Inferior parietal cortex (tissue), 1 donor: ENCODE data around the gene SOX10.
"Not testable (repeated sequence)": the region's sequence is repeated elsewhere in the genome, so short reads cannot be mapped to it uniquely, and the experiment has no call there.

Experiments
- DNase-seq: peaks from one replicate; pipeline ENCODE4 v3.0.0-alpha.2; 2016; ENCODE audit errors: extremely low spot score

The SOX10 gene

DNA sequence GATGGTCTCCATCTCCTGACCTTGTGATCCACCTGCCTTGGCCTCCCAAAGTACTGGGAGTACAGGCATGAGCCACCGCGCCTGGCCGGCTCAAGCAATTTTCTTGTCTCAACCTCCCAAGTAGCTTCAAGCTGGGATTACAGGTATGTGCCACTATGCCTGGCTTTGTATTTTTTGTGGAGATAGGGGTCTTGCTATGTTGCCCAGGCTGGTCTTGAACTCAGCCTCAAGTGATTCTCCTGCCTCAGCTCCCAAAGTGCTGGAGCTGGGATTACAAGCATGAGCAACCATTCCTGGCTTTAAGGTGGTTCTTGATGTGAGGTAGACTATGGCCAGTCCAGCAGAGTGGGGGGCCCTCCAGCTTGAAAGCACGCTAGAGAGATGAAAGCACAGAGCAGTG is 23.3 kb downstream of the SOX10 start:
- no peak for DNase-seq

DNA sequence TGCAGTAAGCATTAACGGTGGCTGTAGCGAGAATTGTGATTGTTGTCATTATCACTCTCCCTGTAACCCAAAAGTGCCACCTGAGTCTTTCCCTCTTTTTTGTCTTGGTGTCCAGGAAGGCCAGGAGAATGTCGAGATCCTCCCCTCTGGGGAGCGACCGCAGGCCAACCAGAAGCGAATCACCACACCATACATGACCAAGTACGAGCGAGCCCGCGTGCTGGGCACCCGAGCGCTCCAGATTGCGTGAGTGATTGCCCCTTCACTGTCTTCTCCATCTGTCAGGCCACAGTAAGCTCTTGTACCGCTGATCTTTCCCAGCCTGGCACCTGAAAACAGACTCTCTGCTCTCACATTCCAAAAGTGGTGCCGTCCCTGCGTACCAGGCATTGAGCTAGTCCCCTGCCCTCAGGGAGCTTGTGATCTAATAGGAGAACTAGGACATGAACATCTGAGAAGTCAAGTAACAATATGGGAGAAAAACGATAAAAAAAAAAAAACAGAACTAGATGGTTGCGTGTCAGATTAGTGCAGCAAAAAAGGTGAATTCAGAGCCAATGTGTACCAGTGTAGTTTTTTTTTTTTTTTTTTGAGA is 25.0 kb downstream of the SOX10 start:
- no peak for DNase-seq

DNA sequence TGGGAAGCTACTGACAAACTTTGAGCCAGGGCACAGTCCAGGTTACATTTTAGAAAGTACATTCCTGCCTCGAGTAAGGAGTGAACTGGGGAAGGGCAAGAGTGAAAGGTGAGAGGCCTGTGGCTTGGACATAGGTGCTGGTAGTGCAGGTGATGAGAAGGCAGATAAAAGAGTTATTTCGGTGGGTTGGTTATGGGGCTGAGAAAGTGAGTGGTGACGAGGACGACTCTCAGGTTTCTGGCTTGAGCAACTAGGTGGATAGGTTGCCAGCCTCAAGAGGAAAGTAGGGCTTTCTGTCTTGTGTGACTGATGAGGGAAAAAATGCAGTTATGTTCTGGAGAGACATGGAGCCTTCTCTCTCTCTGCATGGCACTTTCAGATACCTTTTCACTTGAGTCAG is 27.1 kb downstream of the SOX10 start:
- no peak for DNase-seq

DNA sequence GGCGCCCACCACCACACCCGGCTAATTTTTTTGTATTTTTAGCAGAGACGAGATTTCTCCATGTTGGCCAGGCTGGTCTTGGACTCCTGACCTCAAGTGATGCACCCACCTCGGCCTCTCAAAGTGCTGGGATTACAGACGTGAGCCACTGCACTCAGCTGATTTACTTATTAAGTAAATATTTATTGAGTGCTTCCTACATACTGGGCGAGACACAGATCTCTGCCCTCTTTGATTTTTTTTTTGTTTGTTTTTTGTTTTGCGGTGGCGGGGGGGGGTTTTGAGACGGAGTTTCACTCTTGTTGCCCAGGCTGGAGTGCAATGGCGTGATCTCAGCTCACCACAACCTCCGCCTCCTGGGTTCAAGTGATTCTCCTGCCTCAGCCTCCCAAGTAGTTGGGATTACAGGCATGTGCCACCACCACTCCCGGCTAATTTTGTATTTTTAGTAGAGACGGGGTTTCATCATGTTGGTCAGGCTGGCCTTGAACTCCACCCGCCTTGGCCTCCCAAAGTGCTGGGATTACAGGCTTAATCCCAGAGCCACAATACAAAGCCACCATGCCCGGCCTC is 28.4 kb downstream of the SOX10 start:
- DNase-seq: not testable (repeated sequence)

DNA sequence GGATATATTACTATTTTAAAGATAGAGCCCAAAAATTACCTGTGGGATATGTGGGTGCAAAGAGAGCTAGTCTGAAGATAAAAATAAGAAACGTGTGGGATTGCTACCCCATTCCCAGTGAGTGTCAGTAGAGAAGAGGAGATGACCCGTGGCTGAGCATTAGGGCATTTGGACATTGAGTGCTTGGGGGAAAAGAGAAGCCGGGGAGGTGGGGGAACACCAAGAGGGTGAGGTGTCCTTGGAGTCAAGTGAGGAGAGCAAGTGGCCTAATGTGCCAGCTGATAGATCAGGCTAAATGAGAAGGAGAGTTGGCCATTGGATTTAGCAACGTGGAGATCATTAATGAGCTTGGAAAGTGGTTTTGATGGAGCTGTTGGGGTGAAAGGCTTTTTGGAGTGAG is 29.7 kb downstream of the SOX10 start:
- DNase-seq: no peak

DNA sequence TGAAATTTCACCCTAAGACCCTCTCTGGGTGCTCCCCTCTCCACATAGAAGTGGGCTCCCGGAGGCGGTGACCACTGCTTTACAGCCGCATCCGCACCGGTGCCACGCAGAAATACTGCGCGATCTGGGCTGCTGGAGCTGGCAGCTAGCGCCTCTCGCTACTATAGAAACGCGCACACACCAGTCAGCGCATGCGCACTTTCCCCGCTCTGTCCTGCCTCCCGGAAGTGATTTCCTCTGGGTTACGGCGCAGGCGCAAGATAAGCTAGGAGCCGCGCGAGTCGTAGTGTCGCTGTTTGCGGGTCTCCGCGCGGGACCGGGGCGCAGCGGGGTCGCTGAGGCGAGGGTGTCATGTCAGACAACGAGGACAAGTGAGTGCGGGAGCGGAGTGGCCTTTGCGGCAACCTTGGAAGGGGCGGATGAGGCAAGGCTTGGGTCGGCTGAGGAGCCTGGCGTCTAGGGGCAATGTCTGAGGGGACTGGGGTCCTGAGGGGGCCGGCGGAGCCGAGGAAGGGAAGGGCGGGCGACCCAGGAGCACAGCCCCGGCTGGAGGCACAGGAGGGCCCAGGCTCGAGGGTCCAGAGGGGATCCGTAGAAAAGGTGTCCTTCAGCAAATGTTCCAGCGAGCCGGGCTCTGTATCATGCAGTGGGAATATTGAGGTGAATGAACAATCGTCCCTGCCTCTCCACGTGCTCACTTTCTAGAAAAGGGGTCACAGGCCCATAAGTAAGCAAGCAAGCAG is 30.7 kb downstream of the SOX10 start, which contains the start of the genes C22orf23 and POLR2F:
Gene C22orf23, minus strand, starts transcription at position 165 of the 743 bp plus-strand sequence. CDS start 452 bp downstream, outside the sequence.
Gene POLR2F, plus strand, starts transcription at position 263 of the 743 bp plus-strand sequence. Its CDS starts 89 bp downstream, at position 352.
- DNase-seq: peak; percentile 98

DNA sequence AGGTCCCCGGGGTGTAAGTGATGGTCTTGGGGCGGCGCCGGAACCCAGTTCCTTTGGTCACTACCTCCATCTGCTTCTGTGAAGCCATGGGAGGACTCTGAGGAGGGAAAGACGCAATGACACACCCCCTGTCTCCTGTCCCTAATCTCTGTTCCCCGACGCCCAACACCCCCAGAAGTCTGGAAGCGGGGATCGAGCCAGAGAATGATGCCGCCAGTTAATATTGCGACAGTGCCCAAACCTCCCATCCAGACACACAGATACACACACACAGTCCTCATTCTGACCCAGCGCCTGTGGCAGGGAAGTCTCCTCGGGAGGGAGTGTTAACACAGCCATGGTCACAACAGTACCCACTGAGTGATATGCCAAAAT is 31.3 kb downstream of the SOX10 start:
- DNase-seq: no peak

DNA sequence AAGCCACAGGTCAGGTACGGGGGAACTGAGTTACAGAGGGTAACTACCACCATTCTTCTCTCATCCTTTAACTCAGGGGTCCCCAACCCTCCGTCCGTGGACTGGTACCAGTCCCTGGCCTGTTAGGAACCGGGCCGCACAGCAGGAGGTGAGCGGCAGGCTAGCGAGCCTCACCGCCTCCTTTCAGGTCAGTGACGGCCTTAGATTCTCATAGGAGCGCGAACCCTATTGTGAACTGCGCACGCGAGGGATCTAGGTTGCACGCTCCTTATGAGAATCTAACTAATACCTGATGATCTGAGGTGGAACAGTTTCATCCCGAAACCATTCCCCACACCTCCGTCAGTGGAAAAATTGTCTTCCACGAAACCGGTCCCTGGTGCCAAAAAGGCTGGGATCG is 31.7 kb downstream of the SOX10 start:
- DNase-seq: not testable (repeated sequence)

DNA sequence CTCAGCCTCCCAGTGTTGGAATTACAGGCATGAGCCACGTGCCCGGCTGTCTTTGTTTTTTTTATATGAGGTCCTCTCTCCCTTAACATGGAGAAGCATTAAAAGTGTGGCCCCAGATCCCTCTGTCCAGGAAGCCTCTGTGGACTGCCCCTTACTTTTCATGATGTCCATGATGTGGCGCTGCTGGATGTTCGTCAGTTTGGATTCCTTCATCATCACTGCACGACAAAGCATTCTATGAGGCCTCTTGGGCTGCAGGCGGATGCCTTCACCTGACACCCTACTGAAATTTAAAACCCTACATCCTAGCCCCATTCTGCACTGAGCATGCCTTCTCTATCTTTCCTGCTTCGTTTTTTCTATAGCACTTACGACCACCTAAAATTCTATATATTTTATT is 33.0 kb downstream of the SOX10 start:
- no peak for DNase-seq

DNA sequence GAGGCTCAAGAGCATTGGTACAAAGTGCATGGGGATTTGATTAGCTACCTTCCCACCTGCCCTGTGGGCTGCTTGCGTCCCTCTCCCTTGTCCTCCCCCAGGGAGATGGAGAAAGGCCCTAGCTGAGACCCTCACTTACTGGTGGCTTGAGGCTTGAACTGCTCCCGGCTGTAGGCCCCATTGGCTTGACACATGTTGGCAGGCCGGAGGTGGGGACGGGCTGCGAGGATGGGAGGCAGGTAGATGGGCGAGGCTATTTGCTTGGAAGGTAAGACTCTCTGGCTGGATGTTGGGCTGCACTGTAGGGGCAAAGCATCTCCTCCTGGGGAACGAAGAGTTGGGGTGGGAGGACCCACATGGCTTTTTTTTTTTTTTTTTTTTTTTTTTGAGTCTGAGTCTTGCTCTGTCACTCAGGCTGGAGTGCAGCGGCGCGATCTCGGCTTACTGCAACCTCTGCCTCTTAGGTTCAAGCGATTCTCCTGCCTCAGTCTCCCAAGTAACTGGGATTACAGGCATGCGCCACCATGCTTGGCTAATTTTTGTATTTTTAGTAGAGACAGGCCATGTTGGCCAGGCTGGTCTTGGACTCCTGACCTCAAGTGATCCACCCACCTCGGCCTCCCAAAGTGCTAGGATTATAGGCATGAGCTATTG is 37.1 kb downstream of the SOX10 start:
- not testable (repeated sequence) for DNase-seq

DNA sequence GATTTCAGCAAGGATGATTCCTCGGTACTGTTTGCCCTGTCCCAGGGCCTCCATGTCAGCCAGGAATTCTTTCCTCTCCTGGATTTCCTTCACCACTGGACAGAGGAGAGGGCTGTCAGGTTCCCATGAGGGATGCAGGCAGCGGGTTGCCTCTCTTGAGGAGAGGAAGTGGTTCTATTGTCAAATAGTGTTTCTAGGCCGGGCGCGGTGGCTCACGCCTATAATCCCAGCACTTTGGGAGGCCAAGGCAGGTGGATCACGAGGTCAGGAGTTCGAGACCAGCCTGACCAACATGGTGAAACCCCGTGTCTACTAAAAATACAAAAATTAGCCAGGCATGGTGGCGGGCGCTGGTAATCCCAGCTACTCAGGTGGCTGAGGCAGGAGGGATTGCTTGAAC is 39.9 kb downstream of the SOX10 start:
- DNase-seq: not testable (repeated sequence)

DNA sequence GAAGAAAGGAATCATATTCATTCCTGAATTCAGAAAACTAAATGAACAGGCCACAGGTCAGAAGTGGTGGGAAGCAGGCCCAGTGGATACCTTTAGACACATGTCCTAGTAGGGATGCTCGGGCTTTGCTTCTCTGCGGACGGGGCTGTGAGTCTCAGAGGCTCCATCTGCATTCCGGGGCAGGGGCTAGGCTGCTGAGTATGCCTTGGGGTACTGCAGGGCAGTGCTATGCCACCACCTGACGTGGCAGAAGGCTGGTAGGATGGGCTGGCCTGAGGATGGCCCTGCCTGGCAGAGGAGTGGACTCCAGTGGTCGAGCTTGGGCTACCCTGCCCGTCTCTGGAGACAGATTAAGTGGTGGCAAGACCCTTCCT is 40.5 kb downstream of the SOX10 start:
- DNase-seq: no peak

DNA sequence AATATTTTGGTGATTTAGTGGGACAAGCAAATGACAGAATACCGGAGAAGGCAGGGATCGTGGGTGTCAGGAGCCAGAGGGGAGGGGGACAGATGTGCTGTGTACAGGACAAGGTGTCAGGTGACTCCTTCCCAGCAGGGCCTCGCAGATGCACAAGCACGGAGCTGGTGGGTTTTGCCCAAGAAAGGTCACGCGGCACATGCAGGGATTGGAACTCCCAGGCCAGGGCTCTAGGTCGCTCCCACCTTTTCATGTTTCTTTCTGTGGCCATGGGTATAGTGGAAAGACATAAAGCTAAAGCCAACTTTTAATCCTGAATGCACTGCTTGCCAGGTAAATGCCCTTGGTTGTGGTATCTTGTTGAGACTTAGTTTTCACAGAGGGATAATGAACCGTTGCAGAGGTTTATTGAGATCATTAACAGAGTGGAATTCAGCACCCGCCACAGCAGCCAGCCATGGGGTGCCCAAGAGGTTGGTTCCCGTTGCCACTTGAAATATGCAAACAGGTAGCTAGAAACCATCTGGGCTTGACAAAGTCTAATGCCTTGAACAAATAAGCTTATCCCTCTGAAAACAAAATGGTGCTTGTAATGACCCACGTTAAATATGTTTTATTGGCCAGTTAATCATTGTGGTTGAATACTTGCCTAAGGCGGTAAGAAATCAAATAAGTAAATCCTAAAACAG is 41.1 kb downstream of the SOX10 start:
- no peak for DNase-seq

DNA sequence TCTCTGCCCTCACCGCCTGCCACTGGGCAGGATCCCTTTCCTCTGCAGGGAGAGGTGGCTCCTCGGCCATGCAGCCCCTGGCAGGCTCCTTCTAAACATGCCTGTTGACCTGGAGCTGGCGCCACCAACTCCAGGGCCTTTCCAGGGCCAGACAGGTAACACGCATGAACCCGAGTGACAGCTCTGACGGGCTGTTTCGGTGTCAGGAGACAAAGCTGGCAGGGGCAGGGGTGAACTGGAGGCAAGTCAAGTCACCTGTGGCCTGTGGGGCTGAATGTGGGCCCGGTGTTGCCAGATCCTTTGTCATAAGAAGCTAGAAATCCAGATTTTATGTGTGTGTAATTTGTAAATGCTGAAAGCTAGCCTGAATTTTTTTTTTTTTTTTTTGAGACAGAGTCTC is 42.2 kb downstream of the SOX10 start:
- DNase-seq: no peak

DNA sequence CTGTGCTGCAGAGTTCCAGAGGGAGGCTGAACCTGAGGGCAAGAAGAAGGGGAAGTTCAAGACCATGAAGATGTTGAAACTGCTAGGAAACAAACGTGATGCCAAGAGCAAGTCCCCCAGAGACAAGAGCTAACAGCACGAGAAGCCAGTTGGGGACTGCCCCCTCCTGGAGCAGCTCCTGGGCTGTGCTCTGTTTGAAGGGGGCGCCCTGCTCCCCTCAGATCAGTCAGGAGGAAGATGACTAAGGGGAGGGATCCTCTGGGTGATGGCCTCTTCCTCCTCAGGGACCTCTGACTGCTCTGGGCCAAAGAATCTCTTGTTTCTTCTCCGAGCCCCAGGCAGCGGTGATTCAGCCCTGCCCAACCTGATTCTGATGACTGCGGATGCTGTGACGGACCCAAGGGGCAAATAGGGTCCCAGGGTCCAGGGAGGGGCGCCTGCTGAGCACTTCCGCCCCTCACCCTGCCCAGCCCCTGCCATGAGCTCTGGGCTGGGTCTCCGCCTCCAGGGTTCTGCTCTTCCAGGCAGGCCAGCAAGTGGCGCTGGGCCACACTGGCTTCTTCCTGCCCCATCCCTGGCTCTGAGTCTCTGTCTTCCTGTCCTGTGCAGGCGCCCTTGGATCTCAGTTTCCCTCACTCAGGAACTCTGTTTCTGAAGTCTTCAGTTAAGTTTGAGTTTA is 43.5 kb downstream of the SOX10 start:
- no peak for DNase-seq

DNA sequence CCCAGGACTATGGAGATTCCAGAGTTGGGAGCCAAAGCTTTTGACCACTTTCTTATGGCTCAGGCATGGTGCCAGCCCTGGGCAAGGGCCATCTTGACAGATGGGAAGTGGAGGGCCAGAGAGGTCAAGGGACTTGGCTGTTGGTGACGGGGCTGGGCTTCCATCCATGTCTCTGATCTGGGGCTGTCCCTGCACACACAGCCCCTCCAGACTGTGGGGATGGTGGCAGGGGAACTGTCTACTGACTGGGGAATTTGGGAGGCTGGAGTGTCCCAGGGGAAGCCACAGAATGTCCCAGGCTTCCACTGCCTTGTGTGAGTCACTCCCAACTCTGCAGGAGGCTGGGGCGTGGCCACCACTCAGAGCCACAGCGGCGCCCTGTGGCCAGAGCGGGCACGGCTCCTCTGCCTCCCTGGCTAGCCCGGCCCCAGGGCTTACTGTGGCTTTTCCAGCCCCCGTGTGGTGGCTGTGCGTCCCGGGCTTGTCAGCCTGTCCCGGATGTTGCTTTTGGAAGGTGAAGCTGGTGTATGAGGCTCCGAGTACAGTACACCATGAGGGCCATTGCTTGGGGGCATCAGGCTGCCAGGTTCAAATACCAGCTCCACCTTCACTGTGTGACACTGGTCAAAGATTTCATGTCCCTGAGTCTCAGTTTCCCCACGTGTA is 50.5 kb downstream of the SOX10 start:
- DNase-seq: peak; percentile 84

DNA sequence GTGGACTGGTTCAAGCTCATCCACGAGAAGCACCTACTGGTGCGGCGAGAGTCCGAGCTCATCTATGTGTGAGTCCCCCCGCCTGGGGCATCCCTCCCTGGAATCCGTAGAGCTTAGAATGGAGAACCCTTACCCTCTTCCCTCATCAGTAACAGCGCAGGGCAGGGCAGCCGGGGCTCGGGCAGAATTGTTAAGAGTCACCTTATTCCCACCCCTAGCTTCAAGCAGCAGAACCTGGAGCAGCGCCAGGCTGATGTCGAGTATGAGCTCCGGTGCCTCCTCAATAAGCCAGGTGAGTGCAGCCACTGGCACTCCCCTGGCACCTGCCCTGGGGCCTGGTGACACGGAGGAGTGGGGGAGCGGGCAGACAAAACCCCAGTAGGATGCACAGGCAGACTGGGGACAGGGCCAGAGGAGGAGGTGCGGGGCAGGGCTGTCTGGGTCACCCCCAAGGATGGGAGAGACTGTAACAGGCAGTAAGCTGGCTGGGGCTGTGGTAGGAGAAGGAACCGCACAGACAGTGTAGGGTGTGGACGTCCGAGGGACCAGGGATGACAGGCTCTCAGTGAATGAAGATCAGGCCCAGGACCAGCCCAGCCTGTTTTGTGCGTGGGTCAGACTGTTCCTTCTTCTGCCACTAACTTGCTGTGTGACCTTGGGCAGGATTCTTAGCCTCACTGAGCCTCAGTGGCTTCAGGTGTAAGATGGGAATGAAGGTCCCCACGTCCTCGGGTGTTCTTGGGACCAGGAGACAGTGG is 51.4 kb downstream of the SOX10 start:
- no peak for DNase-seq

DNA sequence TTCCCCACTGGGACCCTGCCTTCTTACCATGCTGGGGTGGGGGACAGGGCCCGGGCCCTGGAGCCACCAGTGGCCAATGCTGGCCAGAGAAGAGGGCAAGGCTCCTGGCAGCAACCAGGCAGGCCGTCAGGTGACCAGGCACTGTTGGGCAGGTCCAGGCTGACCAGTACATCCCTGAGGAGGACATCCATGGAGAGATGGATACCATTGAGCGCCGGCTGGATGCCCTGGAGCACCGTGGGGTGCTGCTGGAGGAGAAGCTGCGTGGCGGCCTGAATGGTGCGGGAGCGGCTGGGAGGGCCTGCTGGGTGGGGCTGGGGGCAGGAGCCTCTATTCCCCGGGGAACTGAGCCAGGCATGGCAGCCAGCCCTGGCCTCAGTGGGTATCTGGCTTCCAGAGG is 52.0 kb downstream of the SOX10 start:
- no peak for DNase-seq

DNA sequence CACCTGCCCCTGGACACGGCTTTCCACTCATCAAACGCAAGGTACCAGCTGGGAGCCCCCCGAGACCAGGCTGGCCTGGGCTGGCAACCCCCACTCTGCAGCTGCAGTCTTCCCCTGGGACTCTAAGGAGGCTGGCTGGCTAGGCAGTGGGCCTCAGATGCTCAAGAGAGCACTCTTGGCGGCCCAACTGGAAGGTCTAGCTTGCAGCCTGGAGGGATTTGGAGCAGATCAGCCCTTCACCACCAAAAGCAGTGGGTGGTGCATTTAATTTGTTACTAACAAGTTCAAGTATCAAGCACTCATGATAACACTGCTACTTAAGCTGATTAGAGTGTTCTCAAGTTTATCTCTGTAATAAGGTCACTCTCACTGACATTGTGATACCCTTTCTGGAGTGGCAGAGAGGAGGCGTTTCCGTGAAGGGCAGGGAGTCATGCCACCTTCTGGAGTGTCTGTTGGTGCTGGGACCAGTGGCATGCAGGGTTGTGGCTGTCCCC is 52.4 kb downstream of the SOX10 start:
- no peak for DNase-seq

DNA sequence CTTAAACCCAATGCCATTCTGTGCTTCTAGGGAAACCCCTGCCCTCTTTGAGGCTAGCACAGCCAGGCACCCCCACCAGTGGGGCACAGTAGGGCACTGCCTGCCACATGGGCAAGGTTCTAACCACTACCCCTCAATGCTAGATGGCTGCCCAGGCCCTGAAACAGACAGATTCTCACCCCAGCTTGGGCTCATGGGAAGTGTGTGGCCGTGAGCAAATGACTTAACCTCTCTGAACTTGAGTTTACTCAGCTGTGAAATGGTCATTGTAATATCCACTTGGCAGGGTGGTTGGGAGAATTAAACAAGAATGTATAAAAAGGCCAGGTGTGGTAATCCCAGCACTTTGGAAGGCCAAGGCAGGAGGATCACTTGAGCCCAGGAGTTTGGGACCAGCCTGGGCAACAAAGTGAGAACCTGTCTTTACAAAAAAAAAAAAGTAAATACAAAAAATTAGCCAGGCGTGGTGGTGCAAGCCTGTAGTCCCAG is 53.4 kb downstream of the SOX10 start:
- DNase-seq: no peak
